Mucosa of gallbladder (tissue), 1 donor: ENCODE results near the gene ST6GALNAC3. TPM values are rescaled to one million over a fixed set of nuclear protein-coding genes. Genes with fewer than 3 reads are reported as not detected.
"Not testable (repeated sequence)": the region's sequence is repeated elsewhere in the genome, so short reads cannot be mapped to it uniquely, and the experiment has no call there.

Experiments
- DNase-seq: peaks from one replicate; pipeline ENCODE4 v3.0.0-alpha.2; 2020; ENCODE audit warnings: low spot score
- total RNA-seq: library from RNA; stranded (reverse); gene quantifications from one replicate; pipeline ENCODE4 v1.2.1, GENCODE V29; 2021
- donor health status: DM: no; HTN: no; CAD: no.

ST6GALNAC3 gene
- total RNA-seq = 5.9 TPM

DNA sequence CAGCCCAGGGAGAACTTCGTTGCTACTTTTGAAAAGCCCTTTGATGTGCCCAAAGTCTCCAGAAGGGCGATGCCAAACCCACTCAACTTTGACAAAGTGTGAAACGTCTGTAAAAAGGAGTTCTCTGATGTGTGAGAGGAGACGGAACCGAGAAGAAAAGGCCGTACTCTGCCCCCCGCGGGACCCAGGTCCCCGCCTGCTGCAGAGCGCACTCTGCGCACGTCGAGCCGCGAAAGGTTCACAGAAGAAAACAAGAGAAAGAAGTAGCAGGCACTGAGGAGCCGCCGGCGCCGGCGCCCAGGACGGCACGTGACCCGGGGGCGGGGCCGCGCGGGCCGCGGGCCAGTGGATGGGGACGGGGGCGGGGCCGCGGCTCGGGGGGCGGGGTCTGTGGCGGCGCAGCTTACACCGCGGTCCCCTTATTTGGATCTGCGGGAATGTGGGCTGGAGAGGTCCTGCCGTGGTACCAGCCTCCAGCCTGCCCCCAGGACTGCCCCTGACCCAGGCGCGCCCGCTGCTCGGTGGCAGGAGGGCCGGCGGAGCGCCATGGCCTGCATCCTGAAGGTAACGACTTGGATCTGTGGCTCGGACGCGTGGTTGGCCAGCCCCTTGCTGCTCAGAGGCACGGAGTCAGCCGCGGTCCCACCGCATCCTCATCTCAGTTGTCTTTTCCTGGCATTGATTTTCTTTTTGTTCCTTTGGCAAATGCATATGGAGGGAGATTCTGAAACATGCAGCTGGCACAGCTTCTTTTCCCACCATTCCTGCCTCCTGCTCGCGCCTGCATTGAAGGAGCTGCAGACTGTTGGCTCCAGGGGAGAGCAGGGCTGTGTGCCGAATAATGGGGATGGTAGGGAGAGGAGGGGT lies at the start of gene ST6GALNAC3:
ST6GALNAC3 (plus strand) TSS at position 426 of the 867 bp plus-strand sequence.
- DNase-seq = peak; percentile 78

- no peak for DNase-seq
These were observed 47.2 kb upstream of the ST6GALNAC3 start for GRCh38 chr1:76027341-76027740.

GRCh38 chr1:76029331-76029730 lies 45.2 kb upstream of the ST6GALNAC3 start:
- no peak for DNase-seq

- no peak for DNase-seq
These were observed 43.0 kb upstream of the ST6GALNAC3 start for GRCh38 chr1:76031496-76031895.

DNA sequence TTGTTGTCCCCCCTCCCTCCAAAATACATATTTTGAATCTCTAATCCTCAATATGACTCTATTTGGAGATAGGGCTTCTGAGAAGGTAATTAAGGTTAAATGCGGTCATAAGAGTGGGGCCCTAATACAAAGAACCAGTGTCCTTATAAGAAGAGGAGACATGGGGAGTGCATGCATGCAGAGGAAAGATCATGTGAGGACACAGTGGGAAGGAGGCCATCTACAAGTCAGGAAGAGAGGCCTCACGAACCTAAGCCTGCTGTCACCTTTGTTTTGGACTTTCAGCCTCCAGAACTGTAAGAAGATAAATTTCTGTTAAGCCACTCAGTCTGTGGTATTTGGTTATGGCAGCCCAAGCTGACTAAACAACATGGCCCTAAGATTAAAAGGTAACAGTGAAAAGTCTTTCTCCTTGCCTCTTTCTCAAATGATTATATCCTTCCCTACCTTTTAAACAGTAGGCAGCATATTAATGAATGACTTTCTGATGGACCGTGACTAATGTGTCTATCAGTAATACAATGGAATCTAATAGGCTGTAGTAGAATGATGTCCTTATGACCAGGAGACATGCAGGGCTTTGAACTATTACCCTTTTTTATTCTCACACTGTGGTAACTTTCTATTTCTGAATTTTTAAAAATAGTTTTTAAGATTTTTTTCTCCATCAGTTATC lies 40.6 kb upstream of the ST6GALNAC3 start:
- DNase-seq = no peak

- DNase-seq = no peak
These were observed 39.5 kb upstream of the ST6GALNAC3 start for GRCh38 chr1:76035053-76035452.

- DNase-seq = no peak
These were observed 37.2 kb upstream of the ST6GALNAC3 start for GRCh38 chr1:76037324-76037723.

DNA sequence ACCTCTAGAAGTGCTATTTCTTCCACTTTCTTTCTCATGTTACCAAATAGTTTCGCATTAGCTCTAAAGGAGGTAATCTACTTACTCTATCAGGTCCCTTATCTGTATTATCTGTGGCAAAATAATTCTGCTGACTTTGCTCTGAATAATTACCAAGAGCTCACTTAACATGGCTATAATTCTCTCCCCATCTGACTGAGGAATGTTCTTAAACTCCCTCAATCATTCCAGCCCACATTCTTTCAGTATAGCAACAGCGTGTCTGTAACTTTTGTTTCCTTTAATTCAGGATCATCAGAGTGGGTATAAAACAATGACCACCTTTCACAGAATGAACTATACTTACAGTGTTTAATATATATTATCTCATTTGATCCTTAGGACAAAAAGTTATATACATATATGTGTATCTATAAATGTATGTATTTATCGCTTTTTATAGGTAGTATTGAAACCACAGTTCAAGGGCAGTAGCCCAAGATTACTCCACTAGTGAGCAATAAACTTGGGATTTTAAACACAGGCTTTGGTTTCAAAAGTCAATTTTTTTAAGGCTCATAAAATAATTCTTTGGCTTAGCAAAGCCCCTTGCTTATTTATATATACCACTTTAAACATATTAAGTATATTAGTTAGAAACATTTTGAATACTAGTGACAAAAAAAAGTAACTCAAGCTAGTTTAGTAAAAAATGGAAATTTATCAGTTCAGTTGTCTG lies 36.1 kb upstream of the ST6GALNAC3 start:
- DNase-seq = no peak

GRCh38 chr1:76046149-76046548 lies 28.4 kb upstream of the ST6GALNAC3 start:
- DNase-seq = no peak

DNA sequence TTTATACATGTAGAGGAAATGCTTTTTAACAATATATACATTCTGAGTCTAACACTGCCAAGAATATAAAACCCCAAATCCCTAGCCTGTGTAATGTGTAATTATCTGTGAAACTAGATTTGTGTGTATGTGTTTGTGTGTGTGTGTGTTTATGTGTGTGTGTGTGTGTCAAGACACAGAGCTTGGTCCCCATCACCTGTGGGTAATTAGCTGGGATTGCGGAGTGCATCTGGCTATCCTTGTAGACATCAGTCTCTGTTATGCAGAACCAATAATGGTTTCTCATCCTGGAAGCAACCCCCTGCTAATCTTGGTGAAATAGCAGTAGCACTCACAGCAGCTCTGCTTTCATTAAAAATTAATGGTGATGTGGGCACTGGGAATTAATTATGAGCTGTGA lies 26.3 kb upstream of the ST6GALNAC3 start:
- no peak for DNase-seq

- DNase-seq = no peak
These were observed 25.6 kb upstream of the ST6GALNAC3 start for GRCh38 chr1:76048926-76049325.

- no peak for DNase-seq
These were observed 25.0 kb upstream of the ST6GALNAC3 start for GRCh38 chr1:76049498-76049897.

GRCh38 chr1:76050073-76050472 lies 24.5 kb upstream of the ST6GALNAC3 start:
- not testable (repeated sequence) for DNase-seq

GRCh38 chr1:76053021-76053420 lies 21.5 kb upstream of the ST6GALNAC3 start:
- no peak for DNase-seq

- DNase-seq = no peak
These were observed 20.2 kb upstream of the ST6GALNAC3 start for GRCh38 chr1:76054359-76054758.

GRCh38 chr1:76055987-76056386 lies 18.6 kb upstream of the ST6GALNAC3 start:
- no peak for DNase-seq

GRCh38 chr1:76059451-76059850 lies 15.1 kb upstream of the ST6GALNAC3 start:
- no peak for DNase-seq

- DNase-seq = no peak
These were observed 9.3 kb upstream of the ST6GALNAC3 start for GRCh38 chr1:76065270-76065669.

DNA sequence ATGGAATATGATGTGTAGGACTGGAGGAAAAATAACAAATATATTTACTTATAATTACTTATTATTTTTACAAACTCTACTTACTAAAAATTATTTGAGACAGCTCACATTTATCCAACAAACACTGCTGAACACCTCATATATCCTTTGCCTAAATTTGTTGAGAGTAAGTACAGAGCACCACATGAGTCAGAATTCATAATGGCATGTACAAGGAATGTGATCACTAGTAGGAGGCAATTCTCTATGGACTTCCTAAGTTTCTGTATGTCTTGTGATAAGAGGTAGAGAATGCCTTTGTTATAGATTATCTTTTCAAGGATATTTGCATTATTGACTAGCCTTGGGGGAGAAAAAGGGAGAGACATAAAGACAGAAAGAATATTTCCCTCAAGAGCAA lies 8.2 kb upstream of the ST6GALNAC3 start:
- no peak for DNase-seq

- DNase-seq = no peak
These were observed 6.0 kb upstream of the ST6GALNAC3 start for GRCh38 chr1:76068542-76068941.

DNA sequence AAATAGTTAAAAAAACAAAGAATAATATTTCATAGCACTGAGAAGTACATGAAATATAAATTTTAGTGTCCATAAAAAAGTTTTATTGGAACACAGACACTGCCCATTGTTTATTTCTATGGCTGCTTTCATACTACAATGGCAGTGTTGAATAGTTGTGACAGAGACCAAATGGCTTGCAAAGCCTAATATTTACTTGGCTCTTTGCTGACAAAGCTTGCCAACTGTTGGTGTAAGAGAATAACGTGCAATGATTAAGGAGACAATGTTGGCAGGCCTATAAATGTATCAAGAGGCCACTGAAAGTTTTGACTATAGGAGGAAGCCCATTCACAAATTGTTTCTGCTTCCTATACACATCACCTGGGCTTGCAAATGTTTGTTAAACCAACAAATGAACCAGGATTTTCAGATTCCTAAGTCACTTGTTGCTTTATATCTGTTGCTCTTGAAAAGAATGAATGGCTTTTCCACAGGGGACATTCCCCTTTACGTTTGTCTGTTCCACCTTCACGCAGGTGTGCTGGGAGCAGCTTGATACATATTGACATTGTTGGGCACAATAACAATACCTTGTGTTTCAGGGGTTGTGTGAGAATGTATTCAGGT lies 5.5 kb upstream of the ST6GALNAC3 start:
- DNase-seq = no peak

GRCh38 chr1:76070538-76070937 lies 4.0 kb upstream of the ST6GALNAC3 start:
- no peak for DNase-seq
